ENCODE data around the gene IRF9. TPM values are rescaled to one million over a fixed set of nuclear protein-coding genes. Genes with fewer than 3 reads are reported as not detected.

Gene IRF9
- total and polyA plus RNA-seq, 2 of the 13 experiments (the other 11 are each of a cell fraction or from before 2014, with no cell fraction given), result 14.9 to 49.7 TPM

- TF ChIP-seq FOXP4 (CRISPR knock-in tag; IDR thresholded peaks at IDR 0.05), result peak; percentile 51; the same call in 1 of the 2 replicates
- no peak for TF ChIP-seq KDM5A (IDR thresholded peaks at IDR 0.05; ENCODE audit: borderline replicate concordance, low read length)
- no peak for TF ChIP-seq SUZ12 (IDR thresholded peaks at IDR 0.05; ENCODE audit: low read depth, low read length)
- TF ChIP-seq THAP8 (CRISPR knock-in tag; IDR thresholded peaks at IDR 0.05; ENCODE audit: borderline replicate concordance), result no peak
- TF ChIP-seq MTERF4 (CRISPR knock-in tag; IDR thresholded peaks at IDR 0.05), result 0 out of 2 replicates have a peak, but pooled peaks have one; percentile 37
- TF ChIP-seq ATF7 (IDR thresholded peaks at IDR 0.05), result no peak
- TF ChIP-seq ATF7 (CRISPR knock-in tag; IDR thresholded peaks at IDR 0.05), result no peak
- peak; percentile 100 for TF ChIP-seq ZSCAN25 (CRISPR knock-in tag; IDR thresholded peaks at IDR 0.05)
- no peak for TF ChIP-seq ZNF256 (CRISPR knock-in tag; conservative IDR thresholded peaks at IDR 0.05)
- no peak for TF ChIP-seq E2F2 (CRISPR knock-in tag; IDR thresholded peaks at IDR 0.05; ENCODE audit: borderline replicate concordance)
- TF ChIP-seq NCOA1 (CRISPR knock-in tag; IDR thresholded peaks at IDR 0.05), result no peak
- no peak for TF ChIP-seq TCF7 (IDR thresholded peaks at IDR 0.05; ENCODE audit: low read depth)
- no peak for TF ChIP-seq MXD1 (CRISPR knock-in tag; IDR thresholded peaks at IDR 0.05)
- TF ChIP-seq MTA1 (CRISPR knock-in tag; IDR thresholded peaks at IDR 0.05; ENCODE audit: borderline replicate concordance), result peak; percentile 59; the same call in 1 of the 2 replicates
- peak; percentile 87; the same call in 1 of the 2 replicates for TF ChIP-seq ZNF724P (CRISPR knock-in tag; IDR thresholded peaks at IDR 0.05; ENCODE audit: borderline replicate concordance)
- TF ChIP-seq MTF2 (CRISPR knock-in tag; IDR thresholded peaks at IDR 0.05; ENCODE audit: borderline replicate concordance), result no peak; the same call in 1 of the 2 replicates
- TF ChIP-seq KDM5B (CRISPR knock-in tag; IDR thresholded peaks at IDR 0.05; ENCODE audit: borderline replicate concordance), result no peak
- 0 out of 2 replicates have a peak, but pooled peaks have one; percentile 12 for TF ChIP-seq ZNF576 (CRISPR knock-in tag; IDR thresholded peaks at IDR 0.05)
- TF ChIP-seq PHF20 (CRISPR knock-in tag; IDR thresholded peaks at IDR 0.05), result no peak
- no peak for TF ChIP-seq LCORL (IDR thresholded peaks at IDR 0.05)
- peak; percentile 82 for TF ChIP-seq LCORL (CRISPR knock-in tag; IDR thresholded peaks at IDR 0.05)
- TF ChIP-seq ZBTB33 (CRISPR knock-in tag; IDR thresholded peaks at IDR 0.05), result no peak
Measured at GRCh38 chr14:24130717-24131548, 30.1 kb upstream of the IRF9 start (continued).

Data from HepG2 (cell line).